ENCODE results near the gene LHX5. TPM values are rescaled to one million over a fixed set of nuclear protein-coding genes. Genes with fewer than 3 reads are reported as not detected.

Gene LHX5
- polyA plus RNA-seq, 4 donors: not detected

DNA sequence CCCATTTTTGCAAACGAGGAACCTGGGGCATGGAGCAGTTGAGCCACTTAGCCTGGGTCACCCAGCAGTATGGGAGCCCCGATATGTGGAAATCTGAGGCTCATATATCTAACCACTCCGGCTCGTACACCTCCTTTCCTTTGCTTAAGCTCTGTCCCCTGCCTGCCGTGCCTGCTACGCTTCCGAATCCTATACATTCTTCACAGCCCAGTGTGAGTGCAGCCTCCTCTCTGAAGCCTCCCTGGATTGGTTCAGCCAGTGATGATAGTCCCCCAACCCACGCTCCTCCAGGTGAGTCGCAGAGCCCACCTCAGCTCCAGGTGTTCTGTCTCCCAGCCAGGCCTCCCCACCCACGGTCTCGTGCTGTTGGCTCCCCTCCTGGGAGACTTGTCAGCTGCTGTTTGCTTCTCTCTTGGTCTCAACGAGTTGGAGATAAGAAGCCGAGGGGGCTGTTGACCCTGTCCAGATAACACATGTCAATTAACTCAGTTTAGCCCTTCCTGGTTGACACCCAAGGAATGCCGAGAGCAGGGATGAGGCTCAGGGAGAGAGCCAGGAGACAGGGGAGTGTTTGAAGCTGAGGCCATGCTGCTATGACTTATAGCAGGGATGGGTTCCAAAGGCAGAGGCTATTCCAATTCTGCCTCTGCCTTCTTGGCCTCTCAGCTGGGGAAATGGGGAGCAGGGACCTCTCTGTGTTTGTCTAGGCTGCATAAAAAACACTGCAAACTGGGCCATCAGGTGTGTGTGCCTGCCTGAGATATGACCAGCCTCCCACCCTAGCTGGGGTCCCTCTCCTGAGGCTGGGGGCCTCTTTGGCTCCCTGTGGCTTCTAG lies 30.5 kb downstream of the LHX5 start:
- H3K9me3 ChIP-seq (ENCODE audit: control insufficient read depth in 2 of 2, insufficient read depth in 1 of 2, low read depth in 1 of 2, low read length in 1 of 2): no peaks in the 10 kb centered on the region
- H3K4me3 ChIP-seq (ENCODE audit: low read depth in 1 of 3, low read length in 3 of 3): no peak overlapping the region
- 41 to 43% (median 41%) methylated on average over 14 of the region's 14 CpGs for WGBS, 3 donors
- no peak for FAIRE-seq
- DNase-seq: no peak
- H3K27me3 ChIP-seq (ENCODE audit: control insufficient read depth in 3 of 3, insufficient read depth in 3 of 3, low read length in 3 of 3): peaks cover 0 to 4% (median 2%) of the 10 kb centered on the region in 3 donors
- no peak overlapping the region for H3K27ac ChIP-seq (ENCODE audit: low read depth in 1 of 3, low read length in 2 of 3)
- H3K36me3 ChIP-seq (ENCODE audit: control insufficient read depth in 3 of 3, insufficient read depth in 2 of 3, low read depth in 1 of 3, low read length in 3 of 3): no peaks in the 10 kb centered on the region
- H3K4me1 ChIP-seq (ENCODE audit: control insufficient read depth in 3 of 3, insufficient read depth in 2 of 3, low read depth in 1 of 3, low read length in 2 of 3): no peaks in the 10 kb centered on the region

DNA sequence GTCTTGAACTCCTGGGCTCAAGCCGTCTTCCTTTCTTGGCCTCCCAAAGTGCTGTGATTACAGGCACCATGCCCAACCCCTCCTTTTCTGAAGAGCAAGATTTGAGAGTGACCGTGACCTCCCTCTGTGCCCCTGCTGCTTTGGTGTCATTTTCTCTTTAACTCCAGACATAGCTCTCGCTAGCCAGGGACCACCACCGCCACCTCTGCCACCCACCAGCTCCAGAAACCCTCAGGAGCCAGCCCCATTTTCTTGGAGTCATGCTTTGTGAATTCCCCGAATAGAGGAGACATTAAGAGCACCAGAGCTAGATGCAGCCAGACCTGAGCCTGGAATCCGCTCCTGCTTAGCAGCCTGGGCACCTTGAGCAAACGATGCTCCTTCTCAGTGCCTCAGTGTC lies 31.3 kb downstream of the LHX5 start:
- H3K27me3 ChIP-seq (ENCODE audit: control insufficient read depth in 3 of 3, insufficient read depth in 3 of 3, low read length in 3 of 3): peaks cover 0 to 4% (median 2%) of the 10 kb centered on the region in 3 donors
- 74 to 80% (median 78%) methylated on average over 7 of the region's 7 CpGs for WGBS, 3 donors

DNA sequence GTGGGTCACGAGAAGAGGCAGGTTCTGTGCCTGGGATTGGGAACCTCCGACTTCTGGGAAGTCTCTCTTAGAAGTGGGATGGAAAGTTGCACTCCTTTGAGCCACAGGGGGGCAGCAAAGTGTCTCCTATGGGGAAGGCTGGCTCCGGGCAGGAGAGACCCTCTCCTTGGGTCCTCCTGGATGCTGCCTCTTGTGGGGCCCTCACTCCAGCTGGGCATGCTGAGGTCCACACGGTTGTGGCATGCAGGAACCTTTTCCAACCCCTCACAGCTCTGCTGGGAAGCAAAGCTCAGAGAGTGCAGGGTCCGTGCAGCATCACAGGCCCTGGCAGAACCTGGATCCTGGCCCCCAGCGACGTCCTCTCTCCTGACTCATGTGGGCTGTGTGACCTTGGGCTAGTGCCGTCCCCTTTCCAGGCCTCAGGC lies 32.1 kb downstream of the LHX5 start:
- no peak for FAIRE-seq
- no peak overlapping the region for H3K4me3 ChIP-seq (ENCODE audit: low read depth in 1 of 3, low read length in 3 of 3)
- peak in 1 of 2 donors; percentile 22 for DNase-seq

More for the DNA sequence above, 31.3 kb downstream of the LHX5 start:
- no peaks in the 10 kb centered on the region for H3K4me1 ChIP-seq (ENCODE audit: control insufficient read depth in 3 of 3, insufficient read depth in 2 of 3, low read depth in 1 of 3, low read length in 2 of 3)
- no peak overlapping the region for H3K4me3 ChIP-seq (ENCODE audit: low read depth in 1 of 3, low read length in 3 of 3)
- H3K27ac ChIP-seq (ENCODE audit: low read depth in 1 of 3, low read length in 2 of 3): no peak overlapping the region
- no peaks in the 10 kb centered on the region for H3K36me3 ChIP-seq (ENCODE audit: control insufficient read depth in 3 of 3, insufficient read depth in 2 of 3, low read depth in 1 of 3, low read length in 3 of 3)
- FAIRE-seq (no peak), DNase-seq (no peak)
- H3K9me3 ChIP-seq (ENCODE audit: control insufficient read depth in 2 of 2, insufficient read depth in 1 of 2, low read depth in 1 of 2, low read length in 1 of 2): no peaks in the 10 kb centered on the region

DNA sequence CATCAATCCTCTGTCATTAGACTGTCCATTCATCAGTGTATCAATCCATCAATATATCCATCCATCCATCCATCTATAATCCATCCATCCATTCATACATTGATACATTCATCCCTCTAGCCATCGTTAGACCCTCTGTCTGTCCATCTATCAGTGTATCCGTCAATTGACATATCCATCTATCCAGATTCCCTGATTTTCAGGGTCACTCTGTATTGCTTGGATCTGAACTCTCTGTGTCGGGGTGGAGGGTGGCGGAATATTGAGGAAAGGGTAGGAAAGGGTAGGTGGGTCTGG lies 32.4 kb downstream of the LHX5 start:
- DNase-seq (no peak), FAIRE-seq (no peak)
- Histone ChIP-seq H3K9me3 (ENCODE audit: control insufficient read depth in 2 of 2, insufficient read depth in 1 of 2, low read depth in 1 of 2, low read length in 1 of 2) (no peaks in the 10 kb centered on the region), H3K4me1 (ENCODE audit: control insufficient read depth in 3 of 3, insufficient read depth in 2 of 3, low read depth in 1 of 3, low read length in 2 of 3) (no peaks in the 10 kb centered on the region), H3K36me3 (ENCODE audit: control insufficient read depth in 3 of 3, insufficient read depth in 2 of 3, low read depth in 1 of 3, low read length in 3 of 3) (no peaks in the 10 kb centered on the region), H3K4me3 (ENCODE audit: low read depth in 1 of 3, low read length in 3 of 3) (no peak overlapping the region), H3K27ac (ENCODE audit: low read depth in 1 of 3, low read length in 2 of 3) (no peak overlapping the region), H3K27me3 (ENCODE audit: control insufficient read depth in 3 of 3, insufficient read depth in 3 of 3, low read length in 3 of 3) (peaks cover 0 to 4% (median 0%) of the 10 kb centered on the region in 3 donors)
- 35 to 46% (median 44%) methylated on average over 4 of the region's 4 CpGs for WGBS, 3 donors

More for the DNA sequence above, 32.1 kb downstream of the LHX5 start:
- Histone ChIP-seq H3K27ac (ENCODE audit: low read depth in 1 of 3, low read length in 2 of 3) (no peak overlapping the region), H3K9me3 (ENCODE audit: control insufficient read depth in 2 of 2, insufficient read depth in 1 of 2, low read depth in 1 of 2, low read length in 1 of 2) (no peaks in the 10 kb centered on the region), H3K27me3 (ENCODE audit: control insufficient read depth in 3 of 3, insufficient read depth in 3 of 3, low read length in 3 of 3) (peaks cover 0 to 4% (median 0%) of the 10 kb centered on the region in 3 donors), H3K4me1 (ENCODE audit: control insufficient read depth in 3 of 3, insufficient read depth in 2 of 3, low read depth in 1 of 3, low read length in 2 of 3) (no peaks in the 10 kb centered on the region), H3K36me3 (ENCODE audit: control insufficient read depth in 3 of 3, insufficient read depth in 2 of 3, low read depth in 1 of 3, low read length in 3 of 3) (no peaks in the 10 kb centered on the region)
- WGBS, 3 donors: 24 to 31% (median 28%) methylated on average over 8 of the region's 8 CpGs

DNA sequence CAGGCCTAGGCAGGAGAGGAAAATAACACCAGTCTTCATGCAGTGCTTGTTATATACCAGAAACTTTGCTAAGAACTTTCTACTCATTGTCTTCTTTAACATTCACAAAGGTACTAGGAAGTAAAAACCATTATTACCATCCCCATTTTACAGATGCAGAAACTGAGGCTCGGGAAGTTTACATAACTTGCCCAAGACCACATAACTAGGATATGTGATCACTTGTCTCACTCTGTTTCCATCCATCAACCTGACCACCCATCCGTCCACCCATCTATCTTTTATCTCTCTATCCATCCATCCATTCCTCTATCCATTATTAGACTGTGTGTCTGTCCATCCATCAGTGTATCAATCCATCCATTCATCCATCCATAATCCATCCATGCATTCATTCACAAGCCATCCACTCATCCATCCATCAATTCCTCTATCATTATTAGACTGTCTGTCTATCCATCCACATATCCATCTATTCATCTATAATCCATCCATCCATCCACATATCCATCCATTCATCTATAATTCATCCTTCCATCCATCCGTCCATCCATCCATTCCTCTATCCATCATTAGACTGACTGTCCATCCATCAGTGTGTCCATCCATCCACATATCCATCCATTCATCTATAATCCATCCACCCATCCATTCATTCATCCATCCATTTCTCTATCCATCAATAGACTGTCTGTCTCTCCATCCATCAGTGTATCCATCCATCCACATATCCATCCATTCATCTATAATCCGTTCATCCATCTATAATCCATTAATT lies 33.0 kb downstream of the LHX5 start:
- H3K9me3 ChIP-seq (ENCODE audit: control insufficient read depth in 2 of 2, insufficient read depth in 1 of 2, low read depth in 1 of 2, low read length in 1 of 2): no peaks in the 10 kb centered on the region
- whole genome bisulfite sequencing, 3 donors: 78 to 84% (median 80%) methylated on average over 4 of the region's 4 CpGs
- peaks cover 0 to 4% (median 0%) of the 10 kb centered on the region in 3 donors for H3K27me3 ChIP-seq (ENCODE audit: control insufficient read depth in 3 of 3, insufficient read depth in 3 of 3, low read length in 3 of 3)
- no peak for FAIRE-seq
- H3K4me3 ChIP-seq (ENCODE audit: low read depth in 1 of 3, low read length in 3 of 3): no peak overlapping the region
- DNase-seq: no peak
- no peak overlapping the region for H3K27ac ChIP-seq (ENCODE audit: low read depth in 1 of 3, low read length in 2 of 3)
- peaks cover 0 to 2% (median 0%) of the 10 kb centered on the region in 3 donors for H3K36me3 ChIP-seq (ENCODE audit: control insufficient read depth in 3 of 3, insufficient read depth in 2 of 3, low read depth in 1 of 3, low read length in 3 of 3)
- no peaks in the 10 kb centered on the region for H3K4me1 ChIP-seq (ENCODE audit: control insufficient read depth in 3 of 3, insufficient read depth in 2 of 3, low read depth in 1 of 3, low read length in 2 of 3)

DNA sequence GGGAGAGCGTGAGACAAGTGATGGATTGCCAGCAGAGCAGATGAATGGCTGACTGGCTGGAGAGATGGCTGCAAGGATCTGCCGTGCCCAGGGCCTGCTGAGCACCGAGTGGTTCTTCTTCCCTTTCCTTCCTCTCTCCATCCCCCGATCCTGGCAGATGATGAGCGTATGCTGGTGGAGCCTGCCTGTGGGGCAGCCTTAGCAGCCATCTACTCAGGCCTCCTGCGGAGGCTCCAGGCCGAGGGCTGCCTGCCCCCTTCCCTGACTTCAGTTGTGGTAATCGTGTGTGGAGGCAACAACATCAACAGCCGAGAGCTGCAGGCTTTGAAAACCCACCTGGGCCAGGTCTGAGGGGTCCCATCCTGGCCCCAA lies 34.0 kb downstream of the LHX5 start:
- Histone ChIP-seq H3K4me1 (ENCODE audit: control insufficient read depth in 3 of 3, insufficient read depth in 2 of 3, low read depth in 1 of 3, low read length in 2 of 3) (no peaks in the 10 kb centered on the region), H3K4me3 (ENCODE audit: low read depth in 1 of 3, low read length in 3 of 3) (no peak overlapping the region), H3K27me3 (ENCODE audit: control insufficient read depth in 3 of 3, insufficient read depth in 3 of 3, low read length in 3 of 3) (peaks cover 0 to 4% (median 0%) of the 10 kb centered on the region in 3 donors), H3K9me3 (ENCODE audit: control insufficient read depth in 2 of 2, insufficient read depth in 1 of 2, low read depth in 1 of 2, low read length in 1 of 2) (no peaks in the 10 kb centered on the region), H3K36me3 (ENCODE audit: control insufficient read depth in 3 of 3, insufficient read depth in 2 of 3, low read depth in 1 of 3, low read length in 3 of 3) (peaks cover 0 to 2% (median 0%) of the 10 kb centered on the region in 3 donors), H3K27ac (ENCODE audit: low read depth in 1 of 3, low read length in 2 of 3) (no peak overlapping the region)
- 69 to 83% (median 81%) methylated on average over 9 of the region's 9 CpGs for WGBS, 3 donors
- FAIRE-seq: no peak
- no peak for DNase-seq

DNA sequence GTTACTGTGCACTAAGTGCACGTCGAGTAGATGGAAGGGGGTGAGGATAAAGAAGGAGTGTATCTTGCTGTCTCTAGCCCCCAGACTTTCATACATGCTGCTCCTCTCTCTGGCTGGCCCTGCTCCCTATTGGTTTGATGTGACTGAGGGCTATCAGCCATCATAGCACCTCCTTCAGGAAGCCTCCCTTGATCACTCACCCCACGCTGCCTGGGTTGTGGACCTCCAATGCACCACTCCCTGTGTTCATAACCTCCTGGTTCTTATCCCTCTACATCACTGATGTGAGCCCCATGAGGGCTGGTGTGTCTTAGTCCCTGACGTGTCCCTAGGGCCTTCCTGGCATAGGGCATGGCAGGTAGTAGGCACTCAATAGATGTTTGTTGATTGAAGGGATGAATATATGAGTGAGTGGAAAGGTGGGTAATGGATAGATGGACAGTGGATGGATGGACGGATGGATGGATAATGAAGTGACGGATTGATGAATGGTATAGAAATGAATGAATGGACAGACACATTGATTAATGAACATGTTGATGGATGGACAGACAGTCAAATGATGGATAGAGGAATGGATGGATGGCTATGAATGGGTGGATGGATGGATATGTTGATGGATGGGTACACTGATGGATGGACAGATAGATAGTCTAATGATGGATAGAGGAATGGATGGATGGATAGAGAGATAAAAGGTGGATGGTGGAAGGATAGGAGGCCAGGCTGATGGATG lies 34.5 kb downstream of the LHX5 start:
- no peak for DNase-seq
- FAIRE-seq: no peak
- no peak overlapping the region for H3K27ac ChIP-seq (ENCODE audit: low read depth in 1 of 3, low read length in 2 of 3)
- 85 to 94% (median 88%) methylated on average over 6 of the region's 6 CpGs for WGBS, 3 donors
- H3K27me3 ChIP-seq (ENCODE audit: control insufficient read depth in 3 of 3, insufficient read depth in 3 of 3, low read length in 3 of 3): peaks cover 0 to 4% (median 0%) of the 10 kb centered on the region in 3 donors
- no peaks in the 10 kb centered on the region for H3K9me3 ChIP-seq (ENCODE audit: control insufficient read depth in 2 of 2, insufficient read depth in 1 of 2, low read depth in 1 of 2, low read length in 1 of 2)
- no peak overlapping the region for H3K4me3 ChIP-seq (ENCODE audit: low read depth in 1 of 3, low read length in 3 of 3)
- peaks cover 0 to 2% (median 0%) of the 10 kb centered on the region in 3 donors for H3K36me3 ChIP-seq (ENCODE audit: control insufficient read depth in 3 of 3, insufficient read depth in 2 of 3, low read depth in 1 of 3, low read length in 3 of 3)
- H3K4me1 ChIP-seq (ENCODE audit: control insufficient read depth in 3 of 3, insufficient read depth in 2 of 3, low read depth in 1 of 3, low read length in 2 of 3): no peaks in the 10 kb centered on the region

DNA sequence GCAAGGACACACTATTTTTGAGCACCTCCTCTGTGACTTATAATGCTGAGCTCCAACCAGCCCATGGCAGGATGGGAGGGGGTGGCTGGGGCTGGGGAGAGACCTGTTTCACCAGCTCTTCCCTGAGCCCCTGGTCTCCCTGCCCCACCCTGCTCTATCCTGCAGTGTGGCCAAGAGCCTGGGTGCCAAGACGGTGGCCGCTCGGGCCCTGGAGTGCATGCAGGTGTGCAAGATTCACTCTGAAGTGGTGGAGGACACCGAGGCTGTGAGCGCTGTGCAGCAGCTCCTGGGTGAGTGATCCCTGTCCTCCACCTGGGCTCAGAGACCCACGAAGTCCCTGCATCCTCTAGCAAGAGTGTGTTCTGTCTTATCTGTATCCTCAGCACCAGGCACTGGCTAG lies 35.1 kb downstream of the LHX5 start:
- H3K36me3 ChIP-seq (ENCODE audit: control insufficient read depth in 3 of 3, insufficient read depth in 2 of 3, low read depth in 1 of 3, low read length in 3 of 3): peaks cover 0 to 2% (median 0%) of the 10 kb centered on the region in 3 donors
- H3K27ac ChIP-seq (ENCODE audit: low read depth in 1 of 3, low read length in 2 of 3): no peak overlapping the region
- no peaks in the 10 kb centered on the region for H3K9me3 ChIP-seq (ENCODE audit: control insufficient read depth in 2 of 2, insufficient read depth in 1 of 2, low read depth in 1 of 2, low read length in 1 of 2)
- H3K4me1 ChIP-seq (ENCODE audit: control insufficient read depth in 3 of 3, insufficient read depth in 2 of 3, low read depth in 1 of 3, low read length in 2 of 3): no peaks in the 10 kb centered on the region
- 78 to 86% (median 79%) methylated on average over 6 of the region's 6 CpGs for whole genome bisulfite sequencing, 3 donors
- H3K27me3 ChIP-seq (ENCODE audit: control insufficient read depth in 3 of 3, insufficient read depth in 3 of 3, low read length in 3 of 3): peaks cover 0 to 4% (median 0%) of the 10 kb centered on the region in 3 donors
- DNase-seq: no peak
- H3K4me3 ChIP-seq (ENCODE audit: low read depth in 1 of 3, low read length in 3 of 3): no peak overlapping the region
- no peak for FAIRE-seq

Data from small intestine (tissue), 7 donors.